ENCODE data around the gene IQCK.

Gene IQCK

DNA sequence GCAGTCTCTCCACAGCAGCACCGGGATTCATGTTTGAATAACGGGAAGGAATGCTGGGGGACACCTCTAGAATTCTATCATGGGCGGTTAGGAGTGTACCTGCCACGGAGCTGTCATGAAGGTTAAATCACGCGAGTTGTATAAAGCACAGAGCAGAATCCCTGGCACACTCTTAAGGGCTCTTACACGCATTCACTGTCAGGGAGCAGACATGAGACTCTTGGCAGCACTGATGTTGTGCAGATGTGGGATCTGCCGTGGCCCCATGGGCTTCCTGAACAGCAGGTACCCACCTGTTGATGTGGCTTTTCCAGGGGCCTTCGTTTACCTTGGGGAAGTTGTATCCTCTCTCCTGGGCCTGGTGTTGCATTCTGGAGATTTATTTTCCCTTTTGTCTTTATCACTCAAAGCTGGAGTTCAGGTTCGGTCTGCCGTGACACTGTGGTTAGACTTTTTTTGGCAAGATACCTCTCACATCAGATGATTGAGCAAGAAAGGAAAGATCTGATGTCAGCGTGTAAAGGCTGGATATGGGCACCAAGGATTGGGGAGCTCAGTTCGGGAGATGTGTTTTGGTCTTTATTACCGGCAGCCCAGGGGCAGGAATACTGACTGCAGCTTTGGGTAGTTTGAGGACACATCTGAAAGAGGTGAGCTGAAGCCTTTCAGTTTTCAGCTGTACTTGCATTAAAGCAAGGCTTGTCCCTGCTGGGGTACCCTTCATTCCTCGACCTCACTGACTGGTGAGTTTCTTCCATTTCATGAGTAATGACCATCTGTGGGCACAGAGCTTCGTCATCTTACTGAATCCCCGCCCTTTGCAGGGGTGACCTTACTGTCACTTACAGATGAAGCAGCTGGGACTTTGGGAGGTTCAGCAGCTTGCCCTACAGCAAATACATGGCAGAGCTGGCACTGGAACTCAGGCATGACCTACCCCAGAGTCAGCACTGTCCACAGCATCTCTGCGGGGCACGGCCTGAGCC, 19.3 kb upstream of the IQCK start:
- Histone ChIP-seq H3K4me3 (ENCODE audit: severe bottlenecking) (no peak overlapping the region), H3K27ac (ENCODE audit: poor library complexity, severe bottlenecking) (no peak overlapping the region), H3K9me3 (ENCODE audit: severe bottlenecking) (no peaks in the 10 kb centered on the region), H3K4me1 (ENCODE audit: insufficient read depth, poor library complexity, severe bottlenecking) (peaks cover 17% of the 10 kb centered on the region), H3K27me3 (ENCODE audit: insufficient read depth, poor library complexity, severe bottlenecking) (no peaks in the 10 kb centered on the region), H3K36me3 (ENCODE audit: low read depth) (peaks cover 21% of the 10 kb centered on the region)
- TF ChIP-seq, protein P1, sequence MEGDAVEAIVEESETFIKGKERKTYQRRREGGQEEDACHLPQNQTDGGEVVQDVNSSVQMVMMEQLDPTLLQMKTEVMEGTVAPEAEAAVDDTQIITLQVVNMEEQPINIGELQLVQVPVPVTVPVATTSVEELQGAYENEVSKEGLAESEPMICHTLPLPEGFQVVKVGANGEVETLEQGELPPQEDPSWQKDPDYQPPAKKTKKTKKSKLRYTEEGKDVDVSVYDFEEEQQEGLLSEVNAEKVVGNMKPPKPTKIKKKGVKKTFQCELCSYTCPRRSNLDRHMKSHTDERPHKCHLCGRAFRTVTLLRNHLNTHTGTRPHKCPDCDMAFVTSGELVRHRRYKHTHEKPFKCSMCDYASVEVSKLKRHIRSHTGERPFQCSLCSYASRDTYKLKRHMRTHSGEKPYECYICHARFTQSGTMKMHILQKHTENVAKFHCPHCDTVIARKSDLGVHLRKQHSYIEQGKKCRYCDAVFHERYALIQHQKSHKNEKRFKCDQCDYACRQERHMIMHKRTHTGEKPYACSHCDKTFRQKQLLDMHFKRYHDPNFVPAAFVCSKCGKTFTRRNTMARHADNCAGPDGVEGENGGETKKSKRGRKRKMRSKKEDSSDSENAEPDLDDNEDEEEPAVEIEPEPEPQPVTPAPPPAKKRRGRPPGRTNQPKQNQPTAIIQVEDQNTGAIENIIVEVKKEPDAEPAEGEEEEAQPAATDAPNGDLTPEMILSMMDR (IDR thresholded peaks at IDR 0.05; ENCODE audit: poor library complexity, severe bottlenecking) = no peak
- no peak for ATAC-seq (ENCODE audit: low read depth)
- no peak for DNase-seq (ENCODE audit: low spot score)

DNA sequence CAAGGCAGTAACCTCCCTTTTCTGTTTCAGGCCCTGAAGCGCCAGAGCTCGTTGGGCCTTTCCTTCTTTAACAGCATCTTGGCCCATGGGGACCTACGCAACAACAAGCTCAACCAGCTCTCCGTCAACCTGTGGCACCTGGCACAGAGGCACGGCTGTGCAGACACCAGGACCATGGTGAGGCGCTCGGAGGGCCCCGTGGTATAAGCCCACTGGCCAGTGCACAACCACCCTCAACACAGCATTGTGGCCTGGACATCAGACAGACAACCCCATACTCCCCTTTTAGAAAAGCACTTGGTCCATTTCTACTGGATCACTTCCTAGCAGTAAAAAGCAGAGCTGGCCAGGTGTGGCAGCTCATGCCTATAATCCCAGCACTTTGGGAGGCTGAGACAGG, 18.6 kb upstream of the IQCK start:
- no peak overlapping the region for H3K27ac ChIP-seq (ENCODE audit: poor library complexity, severe bottlenecking)

DNA sequence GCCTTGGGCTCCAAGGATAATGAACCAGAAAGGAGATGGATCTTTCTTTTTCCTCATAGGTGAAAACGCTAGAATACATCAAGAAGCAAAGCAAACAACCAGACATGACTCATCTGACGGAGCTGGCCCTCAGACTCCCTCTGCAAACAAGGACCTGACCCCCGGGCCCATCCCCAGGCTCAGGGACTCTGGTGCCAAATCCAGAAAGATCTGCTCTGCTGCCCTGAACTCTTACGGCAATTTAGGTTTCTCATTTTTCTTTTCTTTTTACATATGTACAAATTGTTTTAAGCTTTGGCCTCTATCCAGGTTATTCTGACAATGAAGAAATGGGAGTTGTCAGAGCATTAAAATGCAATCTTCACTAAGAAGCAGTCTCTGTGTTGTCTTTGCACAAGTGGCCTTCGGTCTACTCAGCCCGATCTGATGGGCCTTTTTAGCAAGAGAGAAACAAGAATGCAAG, 17.7 kb upstream of the IQCK start:
- ATAC-seq (ENCODE audit: low read depth) = peak; percentile 74
- Histone ChIP-seq H3K27ac (ENCODE audit: poor library complexity, severe bottlenecking) (peak overlapping the region; percentile 28), H3K36me3 (ENCODE audit: low read depth) (peaks cover 36% of the 10 kb centered on the region), H3K9me3 (ENCODE audit: severe bottlenecking) (no peaks in the 10 kb centered on the region), H3K27me3 (ENCODE audit: insufficient read depth, poor library complexity, severe bottlenecking) (no peaks in the 10 kb centered on the region), H3K4me3 (ENCODE audit: severe bottlenecking) (no peak overlapping the region), H3K4me1 (ENCODE audit: insufficient read depth, poor library complexity, severe bottlenecking) (peaks cover 17% of the 10 kb centered on the region)
- TF ChIP-seq, protein P1 (IDR thresholded peaks at IDR 0.05; ENCODE audit: poor library complexity, severe bottlenecking) = no peak
- DNase-seq (ENCODE audit: low spot score) = no peak

More for the DNA sequence above, 18.6 kb upstream of the IQCK start:
- H3K4me3 ChIP-seq (ENCODE audit: severe bottlenecking) = no peak overlapping the region
- H3K4me1 ChIP-seq (ENCODE audit: insufficient read depth, poor library complexity, severe bottlenecking) = peaks cover 17% of the 10 kb centered on the region
- peaks cover 28% of the 10 kb centered on the region for H3K36me3 ChIP-seq (ENCODE audit: low read depth)
- H3K9me3 ChIP-seq (ENCODE audit: severe bottlenecking) = no peaks in the 10 kb centered on the region
- ATAC-seq (ENCODE audit: low read depth) = no peak
- DNase-seq (ENCODE audit: low spot score) = no peak
- no peaks in the 10 kb centered on the region for H3K27me3 ChIP-seq (ENCODE audit: insufficient read depth, poor library complexity, severe bottlenecking)
- TF ChIP-seq, protein P1 (IDR thresholded peaks at IDR 0.05; ENCODE audit: poor library complexity, severe bottlenecking) = no peak

DNA sequence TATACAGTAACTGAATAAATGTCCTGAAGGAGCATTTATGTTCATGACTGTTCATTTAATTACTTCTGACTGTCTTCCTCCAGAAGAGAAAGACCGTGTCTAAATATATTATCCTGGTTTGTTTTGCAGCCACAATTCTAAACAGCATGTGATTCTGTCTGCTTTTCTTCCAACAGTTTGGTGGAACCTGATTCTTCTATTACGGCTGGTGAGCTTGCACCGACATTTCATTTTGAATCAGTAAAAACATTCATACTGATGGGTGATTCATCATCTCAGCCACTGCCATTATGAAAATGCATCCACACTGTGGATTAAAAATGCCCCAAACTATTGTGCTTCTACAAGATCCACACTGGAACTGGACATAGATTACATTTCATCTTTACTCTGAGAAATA, 17.0 kb upstream of the IQCK start:
- peaks cover 14% of the 10 kb centered on the region for H3K4me1 ChIP-seq (ENCODE audit: insufficient read depth, poor library complexity, severe bottlenecking)
- H3K36me3 ChIP-seq (ENCODE audit: low read depth) = peaks cover 44% of the 10 kb centered on the region
- H3K9me3 ChIP-seq (ENCODE audit: severe bottlenecking) = no peaks in the 10 kb centered on the region
- TF ChIP-seq, protein P1 (IDR thresholded peaks at IDR 0.05; ENCODE audit: poor library complexity, severe bottlenecking) = no peak
- H3K27ac ChIP-seq (ENCODE audit: poor library complexity, severe bottlenecking) = no peak overlapping the region
- no peak overlapping the region for H3K4me3 ChIP-seq (ENCODE audit: severe bottlenecking)
- no peaks in the 10 kb centered on the region for H3K27me3 ChIP-seq (ENCODE audit: insufficient read depth, poor library complexity, severe bottlenecking)
- no peak for ATAC-seq (ENCODE audit: low read depth)
- DNase-seq (ENCODE audit: low spot score) = no peak

Data from RWPE2 (cell line).